Measurements from ENCODE around the gene CMA1.
"Not testable (repeated sequence)": the region's sequence is repeated elsewhere in the genome, so short reads cannot be mapped to it uniquely, and the experiment has no call there.

- TF ChIP-seq FOXK2 (IDR thresholded peaks at IDR 0.05); BHLHE40 (IDR thresholded peaks at IDR 0.05; ENCODE audit: borderline replicate concordance); ELF4 (IDR thresholded peaks at IDR 0.05); SP1 (IDR thresholded peaks at IDR 0.05); TARDBP (IDR thresholded peaks at IDR 0.05); SUZ12 (IDR thresholded peaks at IDR 0.05); ARNT (IDR thresholded peaks at IDR 0.05); LEF1 (IDR thresholded peaks at IDR 0.05; ENCODE audit: borderline replicate concordance): not testable (repeated sequence)
These were observed 18.0 kb upstream of the CMA1 start for GRCh38 chr14:24525877-24526620.

Data from HEK293T (cell line).